Psoas muscle (tissue), 8 donors: ENCODE results near the gene FXYD7. TPM values are rescaled to one million over a fixed set of nuclear protein-coding genes. Genes with fewer than 3 reads are reported as not detected.
A peak's percentile ranks its signal among the peaks of the same experiment; 100 is the strongest.

Experiments used
- ATAC-seq, 4 donors: fragments of 200-7000 bp; cut with Tn5 transposase; one replicate each; pipeline ENCODE4 v1.9.1; 2020; ENCODE audit warnings: moderate library complexity in 3 of 4, mild to moderate bottlenecking in 2 of 4
- DNase-seq, 2 donors: peaks; one replicate each; pipeline ENCODE4 v3.0.0-alpha.2; 2020
- H3K27ac ChIP-seq: fragments of 200-600 bp; one replicate; pipeline ENCODE4 v1.8.0; 2022
- H3K27me3 ChIP-seq, 3 donors: fragments of 200-600 bp in 1 of 3; one replicate each; pipeline versions ENCODE4 v1.6.1 to v1.8.0; 2013 to 2022; ENCODE audit warnings: low read length in 2 of 3, mild to moderate bottlenecking in 2 of 3, moderate library complexity in 1 of 3; ENCODE audit not compliant: insufficient read depth in 3 of 3
- H3K36me3 ChIP-seq, 2 donors: fragments of 200-600 bp in 1 of 2; one replicate each; pipeline versions ENCODE4 v1.6.1 to v1.8.0; 2013 to 2022; ENCODE audit warnings: low read depth in 1 of 2, mild to moderate bottlenecking in 1 of 2, moderate library complexity in 1 of 2; ENCODE audit not compliant: insufficient read depth in 1 of 2
- H3K4me1 ChIP-seq: fragments of 200-600 bp; one replicate; pipeline ENCODE4 v1.8.0; 2022
- H3K4me3 ChIP-seq: fragments of 200-600 bp; one replicate; pipeline ENCODE4 v1.8.0; 2022; ENCODE audit warnings: mild to moderate bottlenecking
- H3K9me3 ChIP-seq: fragments of 200-600 bp; one replicate; pipeline ENCODE4 v1.8.0; 2022
- WGBS, 3 donors: extraction: QIAGEN DNeasy Blood & Tissue Kit; methylation state at CpG; one replicate each; pipeline versions ENCODE4 v1.1.6 to v1.1.7; 2013; 5-methylcytosine and 5-hydroxymethylcytosine counted together
- intact Hi-C, 2 donors: fragments of 100-400 bp; cut with DNase I; formaldehyde crosslinking; loops; one replicate each; pipeline versions ENCODE4 v1.11.0 to v1.14.2; 2022
- polyA plus RNA-seq, 3 donors: library from polyadenylated mRNA; stranded (reverse); fragments of 200-250 nt; gene quantifications; one replicate each; pipeline ENCODE4 v1.2.3, GENCODE V29; 2013
- total RNA-seq, 4 donors: library from RNA; stranded (reverse); fragmentation: NEBNext Ultra II Directional in 2 of 4; extraction: Animal tissue kit (Norgen Biotek cat#: 25700) in 2 of 4; gene quantifications; one replicate each; pipeline versions ENCODE4 v1.2.1 to v1.2.4, GENCODE V29; 2021 to 2023
- TF ChIP-seq, protein P1 (sequence below): fragments of 200-600 bp; IDR thresholded peaks from one replicate; pipeline ENCODE4 v1.8.0; 2022; ENCODE audit warnings: antibody characterized with exemption
- donor health status: healthy with polysubstance abuse.
- donor health status: DM: no; HTN: no; CAD: no; lungs with moderate emphysema.
- donor health status: Bipolar disorder and iron deficiency.
- donor health status: healthy.
- donor health status: DM: yes; HTN: yes; CAD: no.
- donor health status: DM: no; HTN: no; CAD: no.
- donor health status: DM: no; HTN: no; CAD: no.
- donor health status: DM: yes; HTN: yes; CAD: no.

The FXYD7 gene
- total and polyA plus RNA-seq, 7 donors = 0.13 to 0.65 (median 0.57) TPM; not detected in 3

DNA sequence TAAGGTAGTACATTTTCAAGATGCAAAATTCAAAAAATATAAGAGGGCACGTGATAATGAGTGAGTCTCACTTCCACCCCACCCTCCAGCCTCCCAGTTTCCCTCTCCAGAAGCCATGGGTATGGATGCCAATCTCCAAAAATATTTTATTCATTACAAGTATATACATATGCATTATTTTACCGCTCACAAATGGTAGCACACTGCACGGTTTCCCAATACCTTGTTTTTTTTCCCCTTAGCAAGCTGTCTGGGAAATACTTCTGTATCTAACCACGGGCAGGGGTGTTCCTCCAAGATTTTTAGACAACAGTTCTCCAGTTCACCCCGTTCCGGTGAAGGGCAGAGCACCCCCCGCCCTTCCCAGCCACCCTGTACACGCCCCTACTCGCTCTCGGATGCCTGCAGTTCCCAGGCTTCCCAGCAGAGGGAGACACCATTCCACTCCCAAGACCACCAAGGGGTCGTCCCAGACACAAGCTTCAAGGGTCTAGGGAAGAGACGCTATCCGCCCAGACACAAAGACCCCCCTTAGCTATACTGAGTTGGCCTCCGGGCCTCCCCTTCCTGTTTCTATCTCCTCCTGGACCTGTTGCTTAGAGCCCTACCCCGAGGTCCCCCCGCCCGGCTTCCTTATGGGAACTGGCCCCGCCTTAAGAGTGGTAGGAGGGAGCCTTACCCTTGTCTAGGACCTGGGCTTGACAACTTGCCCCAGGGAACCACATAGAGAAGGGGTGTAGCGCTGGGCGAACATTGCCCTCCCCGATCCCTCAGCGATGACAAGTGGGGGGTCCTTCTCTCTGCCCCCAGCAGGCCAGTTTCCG lies 28.5 kb upstream of the FXYD7 start:
- 10 to 14% (median 11%) methylated on average over 23 of the region's 23 CpGs for WGBS, 3 donors
- no peaks in the 10 kb centered on the region for H3K27me3 ChIP-seq
- peak overlapping the region; percentile 63 for H3K4me3 ChIP-seq
- ATAC-seq (peak; percentile 78 to 91 (median 82)), DNase-seq (peak; percentile 67 to 83)
- no peak overlapping the region for H3K27ac ChIP-seq
- TF ChIP-seq, protein P1, sequence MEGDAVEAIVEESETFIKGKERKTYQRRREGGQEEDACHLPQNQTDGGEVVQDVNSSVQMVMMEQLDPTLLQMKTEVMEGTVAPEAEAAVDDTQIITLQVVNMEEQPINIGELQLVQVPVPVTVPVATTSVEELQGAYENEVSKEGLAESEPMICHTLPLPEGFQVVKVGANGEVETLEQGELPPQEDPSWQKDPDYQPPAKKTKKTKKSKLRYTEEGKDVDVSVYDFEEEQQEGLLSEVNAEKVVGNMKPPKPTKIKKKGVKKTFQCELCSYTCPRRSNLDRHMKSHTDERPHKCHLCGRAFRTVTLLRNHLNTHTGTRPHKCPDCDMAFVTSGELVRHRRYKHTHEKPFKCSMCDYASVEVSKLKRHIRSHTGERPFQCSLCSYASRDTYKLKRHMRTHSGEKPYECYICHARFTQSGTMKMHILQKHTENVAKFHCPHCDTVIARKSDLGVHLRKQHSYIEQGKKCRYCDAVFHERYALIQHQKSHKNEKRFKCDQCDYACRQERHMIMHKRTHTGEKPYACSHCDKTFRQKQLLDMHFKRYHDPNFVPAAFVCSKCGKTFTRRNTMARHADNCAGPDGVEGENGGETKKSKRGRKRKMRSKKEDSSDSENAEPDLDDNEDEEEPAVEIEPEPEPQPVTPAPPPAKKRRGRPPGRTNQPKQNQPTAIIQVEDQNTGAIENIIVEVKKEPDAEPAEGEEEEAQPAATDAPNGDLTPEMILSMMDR = peak; percentile 98
- H3K9me3 ChIP-seq = no peaks in the 10 kb centered on the region
- intact Hi-C loops = loop anchor here (1.0 to 2.0 kb wide), 2 partner anchors 20 to 21 kb away; partner anchors contain the start of gene LGI4 (in 2 of the 2)
- no peaks in the 10 kb centered on the region for H3K4me1 ChIP-seq
- no peaks in the 10 kb centered on the region for H3K36me3 ChIP-seq

DNA sequence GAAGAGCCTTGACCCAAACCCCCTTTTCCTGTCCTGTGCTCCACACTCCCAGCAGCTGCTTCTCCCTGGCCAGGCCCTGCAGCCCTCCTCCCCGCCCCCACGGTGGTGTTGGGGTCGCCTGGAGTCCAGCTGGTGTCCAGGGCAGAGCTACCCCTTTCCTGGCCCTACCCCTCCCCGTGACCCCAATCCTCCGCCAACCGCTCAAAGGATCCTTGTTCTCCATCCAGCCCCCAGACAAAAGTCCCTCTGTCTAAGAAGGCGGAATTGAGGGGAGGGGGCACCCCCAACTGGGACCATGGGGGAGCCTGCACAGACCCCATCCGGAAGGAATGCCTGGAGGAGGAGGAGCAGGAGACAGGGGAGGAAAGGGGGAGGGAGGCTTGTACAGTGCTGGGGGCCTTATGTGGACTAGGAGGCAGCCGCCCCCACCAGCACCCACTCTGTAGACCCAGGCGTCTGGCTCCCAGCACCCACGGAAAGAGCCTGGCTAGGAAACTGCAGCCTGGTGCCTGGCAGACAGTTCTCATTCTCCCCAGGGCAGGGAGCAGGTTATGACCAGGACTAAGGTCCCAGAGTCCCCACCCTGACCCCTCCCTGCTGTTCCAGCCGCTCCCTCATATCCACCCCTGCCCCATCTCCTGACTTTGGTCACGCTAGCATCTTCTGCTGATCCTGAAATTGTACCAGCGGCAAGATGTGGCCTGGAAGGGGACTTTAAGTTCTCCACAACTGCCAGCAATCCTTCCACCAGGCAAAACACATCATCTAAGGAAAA lies 27.7 kb upstream of the FXYD7 start, which contains the start of gene FXYD3:
FXYD3 (plus strand) TSS at position 647 of the 775 bp plus-strand sequence. CDS start 3,554 bp downstream, outside the sequence.
- 52 to 62% (median 55%) methylated on average over 14 of the region's 14 CpGs for WGBS, 3 donors
- Histone ChIP-seq H3K27me3 (no peaks in the 10 kb centered on the region), H3K4me1 (no peaks in the 10 kb centered on the region), H3K27ac (no peak within 1 kb of the TSS), H3K9me3 (no peaks in the 10 kb centered on the region), H3K4me3 (peak within 1 kb of the TSS; percentile 63), H3K36me3 (no peaks in the 10 kb centered on the region)
- intact Hi-C loops = loop anchor here in 1 of 2 donors (2.0 kb wide), 1 partner anchor 19 kb away; the partner anchor contains the start of gene LGI4
- DNase-seq (no peak), ATAC-seq (peak in 2 of 4 donors; percentile 15 to 30)
- TF ChIP-seq, protein P1 = no peak

DNA sequence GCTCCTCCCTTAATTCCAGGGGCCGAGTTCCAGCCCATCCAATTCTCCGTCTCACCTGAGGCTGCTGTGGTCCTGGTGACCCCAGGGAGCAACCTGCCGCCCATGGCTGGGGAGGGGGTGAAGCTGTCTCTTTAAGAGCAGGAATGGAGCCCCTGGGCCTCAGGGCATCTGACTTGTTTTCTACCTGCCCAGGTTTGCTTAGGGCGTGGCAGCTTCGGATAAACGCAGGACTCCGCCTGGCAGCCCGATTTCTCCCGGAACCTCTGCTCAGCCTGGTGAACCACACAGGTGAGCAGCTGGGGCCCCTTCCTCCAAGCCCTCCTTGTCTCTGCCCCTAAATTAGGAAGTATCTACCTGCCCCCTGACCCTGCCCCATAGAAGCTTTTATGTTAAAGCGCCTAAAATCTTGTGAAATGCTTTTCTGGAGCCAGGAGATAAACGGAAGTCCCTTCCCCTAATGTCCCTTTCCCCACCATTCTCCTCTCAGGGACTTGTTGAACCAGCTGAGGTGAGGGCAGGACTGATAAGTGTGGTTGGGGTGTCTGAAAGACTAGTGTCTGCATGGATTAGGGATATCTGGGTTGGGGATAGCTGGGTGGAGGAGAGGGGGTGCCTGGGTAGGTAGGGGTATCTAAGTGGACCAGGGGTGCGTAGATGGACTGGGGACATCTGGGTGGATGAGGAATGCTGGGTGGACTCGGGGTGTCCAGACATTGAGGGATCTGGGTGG lies 26.8 kb upstream of the FXYD7 start:
- Histone ChIP-seq H3K27ac (no peak overlapping the region), H3K36me3 (no peaks in the 10 kb centered on the region), H3K4me3 (no peak overlapping the region), H3K9me3 (no peaks in the 10 kb centered on the region), H3K27me3 (no peaks in the 10 kb centered on the region), H3K4me1 (no peaks in the 10 kb centered on the region)
- WGBS, 3 donors = 89 to 92% (median 89%) methylated on average over 13 of the region's 13 CpGs
- no peak for DNase-seq
- TF ChIP-seq, protein P1 = no peak
- intact Hi-C loops = no loop called here
- ATAC-seq = no peak

DNA sequence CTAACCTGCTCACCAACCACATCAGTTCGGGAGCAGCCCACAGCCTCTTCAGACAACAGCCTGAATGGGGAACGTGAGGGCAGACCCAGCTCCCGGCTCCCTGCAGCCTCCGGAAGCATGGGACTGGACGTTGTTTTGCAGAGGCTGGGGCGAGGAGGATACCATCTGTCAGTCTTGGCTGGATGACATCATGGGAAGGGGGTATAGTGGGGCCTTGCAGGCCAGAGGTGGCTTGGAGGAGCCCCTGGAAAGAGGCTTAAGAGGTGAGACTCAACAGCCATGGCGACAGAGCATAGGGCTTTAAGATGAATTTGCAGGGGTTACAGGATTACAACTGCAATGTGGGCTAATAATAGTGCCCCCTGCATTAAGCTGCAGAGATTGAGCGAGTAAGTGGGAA lies 25.9 kb upstream of the FXYD7 start:
- Histone ChIP-seq H3K27ac (no peak overlapping the region), H3K4me3 (no peak overlapping the region), H3K9me3 (no peaks in the 10 kb centered on the region), H3K4me1 (no peaks in the 10 kb centered on the region), H3K36me3 (no peaks in the 10 kb centered on the region), H3K27me3 (no peaks in the 10 kb centered on the region)
- ATAC-seq (no peak), DNase-seq (no peak)
- 61 to 71% (median 64%) methylated on average over 8 of the region's 8 CpGs for WGBS, 3 donors
- TF ChIP-seq, protein P1 = no peak
- intact Hi-C loops = no loop called here
